ENCODE measurements around the gene CFAP45. TPM values are rescaled to one million over a fixed set of nuclear protein-coding genes. Genes with fewer than 3 reads are reported as not detected.

CFAP45 gene
- total and polyA plus RNA-seq, 2 donors from 2014 or later = 1.0 to 14.2 TPM

DNA sequence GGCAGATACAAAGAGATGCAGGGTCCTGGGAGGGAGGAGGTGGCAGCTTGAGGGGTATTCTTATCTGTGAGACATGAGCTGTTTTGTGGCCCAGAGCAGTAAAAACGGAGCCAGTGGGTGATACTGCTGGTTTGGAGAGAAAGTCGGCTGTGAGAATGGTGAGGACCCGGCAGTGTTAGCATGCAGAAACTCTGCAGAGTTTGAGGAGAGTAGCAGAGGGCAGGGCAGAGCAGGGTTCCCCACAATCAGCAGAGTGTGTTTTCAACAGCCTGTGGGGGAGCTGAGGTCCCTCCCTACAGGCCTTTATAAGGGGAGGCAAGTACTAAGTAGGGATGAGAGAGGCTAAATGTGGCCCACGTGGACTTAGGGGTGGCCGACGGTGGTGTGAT, 72.9 kb downstream of the CFAP45 start:
- H3K4me3 ChIP-seq (ENCODE audit: low read length in 3 of 3) = no peak overlapping the region
- H3K27me3 ChIP-seq (ENCODE audit: control insufficient read depth, insufficient read depth, low read length) = no peaks in the 10 kb centered on the region
- H3K27ac ChIP-seq (ENCODE audit: low read depth in 2 of 2, low read length in 2 of 2) = no peak overlapping the region
- H3K4me1 ChIP-seq (ENCODE audit: control insufficient read depth in 2 of 3, insufficient read depth in 2 of 3, low read depth in 1 of 3, low read length in 3 of 3) = peaks cover 0 to 2% (median 0%) of the 10 kb centered on the region in 3 donors
- H3K9me3 ChIP-seq (ENCODE audit: control insufficient read depth in 2 of 3, insufficient read depth in 1 of 3, low read length in 3 of 3) = no peaks in the 10 kb centered on the region
- no peak overlapping the region for H3K9ac ChIP-seq (ENCODE audit: low read length in 3 of 3)
- FAIRE-seq (no peak), DNase-seq (no peak)
- intact Hi-C loops (cut with DNase I) = no loop called here
- no peaks in the 10 kb centered on the region for H3K36me3 ChIP-seq (ENCODE audit: control insufficient read depth in 2 of 3, insufficient read depth in 3 of 3, low read length in 3 of 3)
- no peak for TF ChIP-seq CTCF (IDR thresholded peaks at IDR 0.05; ENCODE audit: borderline replicate concordance, extremely low read depth, insufficient read depth)

DNA sequence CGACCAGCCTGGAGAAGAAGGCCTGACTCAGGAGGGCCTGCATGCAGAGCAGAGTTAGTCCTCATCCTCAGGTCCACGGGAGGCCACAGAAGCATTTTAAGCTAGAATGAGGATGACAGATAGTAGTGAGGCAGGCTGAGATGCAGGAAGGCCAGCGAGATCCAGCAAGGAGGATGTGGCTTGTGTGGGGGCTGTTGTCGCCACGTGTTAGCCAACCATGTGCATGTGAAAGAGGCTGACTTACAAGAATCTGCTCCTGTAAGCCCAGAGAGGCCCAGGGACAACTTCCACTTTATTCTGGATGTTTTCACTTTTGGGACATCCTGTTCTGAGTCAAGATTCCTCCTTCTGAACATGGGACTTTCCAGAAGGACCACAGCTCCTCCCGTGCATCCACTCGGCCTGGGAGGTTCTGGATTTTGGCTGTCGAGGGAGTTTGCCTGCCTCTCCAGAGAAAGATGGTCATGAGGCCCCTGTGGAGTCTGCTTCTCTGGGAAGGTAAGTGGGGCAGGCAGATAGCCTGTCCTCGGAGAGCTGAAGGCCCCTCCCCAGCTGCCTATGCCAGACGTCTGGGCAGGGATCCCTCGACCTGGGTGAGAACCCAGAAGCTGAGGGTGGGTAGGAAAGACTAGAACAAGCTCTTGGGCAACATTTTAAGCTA, 73.4 kb downstream of the CFAP45 start, which contains the start of gene SLAMF8:
Gene SLAMF8, plus strand, starts transcription at position 433 of the 661 bp plus-strand sequence. Its CDS starts 26 bp downstream, at position 459.
- Histone ChIP-seq H3K27ac (ENCODE audit: low read depth in 2 of 2, low read length in 2 of 2) (no peak within 1 kb of the TSS), H3K4me1 (ENCODE audit: control insufficient read depth in 2 of 3, insufficient read depth in 2 of 3, low read depth in 1 of 3, low read length in 3 of 3) (peaks cover 0 to 2% (median 0%) of the 10 kb centered on the region in 3 donors), H3K27me3 (ENCODE audit: control insufficient read depth, insufficient read depth, low read length) (no peaks in the 10 kb centered on the region), H3K9ac (ENCODE audit: low read length in 3 of 3) (no peak within 1 kb of the TSS), H3K4me3 (ENCODE audit: low read length in 3 of 3) (no peak within 1 kb of the TSS), H3K9me3 (ENCODE audit: control insufficient read depth in 2 of 3, insufficient read depth in 1 of 3, low read length in 3 of 3) (no peaks in the 10 kb centered on the region), H3K36me3 (ENCODE audit: control insufficient read depth in 2 of 3, insufficient read depth in 3 of 3, low read length in 3 of 3) (no peaks in the 10 kb centered on the region)
- intact Hi-C loops (cut with DNase I) = no loop called here
- DNase-seq (no peak), FAIRE-seq (no peak)
- no peak for TF ChIP-seq CTCF (IDR thresholded peaks at IDR 0.05; ENCODE audit: borderline replicate concordance, extremely low read depth, insufficient read depth)

DNA sequence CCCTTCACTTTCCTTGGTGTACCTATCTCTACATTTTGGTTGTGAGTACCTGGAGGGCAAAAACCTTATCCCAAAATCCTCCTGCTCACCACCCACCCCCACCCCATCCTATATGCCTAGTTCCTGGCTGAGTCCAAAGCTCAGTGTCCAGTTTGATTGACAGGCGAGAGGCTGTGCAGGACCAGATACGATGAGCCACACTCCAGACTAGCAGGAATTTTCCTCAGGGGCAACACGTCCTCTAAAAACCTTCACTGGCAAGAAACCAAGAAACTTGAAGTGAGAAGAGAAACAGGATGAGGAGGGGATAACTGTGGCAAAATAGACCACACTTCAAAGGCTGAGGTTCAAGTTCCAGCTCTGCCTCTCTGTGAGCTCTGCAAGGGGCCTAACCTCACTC, 74.4 kb downstream of the CFAP45 start:
- no peaks in the 10 kb centered on the region for H3K36me3 ChIP-seq (ENCODE audit: control insufficient read depth in 2 of 3, insufficient read depth in 3 of 3, low read length in 3 of 3)
- H3K9me3 ChIP-seq (ENCODE audit: control insufficient read depth in 2 of 3, insufficient read depth in 1 of 3, low read length in 3 of 3) = no peaks in the 10 kb centered on the region
- H3K4me3 ChIP-seq (ENCODE audit: low read length in 3 of 3) = no peak overlapping the region
- no peaks in the 10 kb centered on the region for H3K27me3 ChIP-seq (ENCODE audit: control insufficient read depth, insufficient read depth, low read length)
- peaks cover 0 to 2% (median 0%) of the 10 kb centered on the region in 3 donors for H3K4me1 ChIP-seq (ENCODE audit: control insufficient read depth in 2 of 3, insufficient read depth in 2 of 3, low read depth in 1 of 3, low read length in 3 of 3)
- no peak for TF ChIP-seq CTCF (IDR thresholded peaks at IDR 0.05; ENCODE audit: borderline replicate concordance, extremely low read depth, insufficient read depth)
- no peak overlapping the region for H3K9ac ChIP-seq (ENCODE audit: low read length in 3 of 3)
- no peak overlapping the region for H3K27ac ChIP-seq (ENCODE audit: low read depth in 2 of 2, low read length in 2 of 2)
- intact Hi-C loops (cut with DNase I) = no loop called here
- no peak for FAIRE-seq
- no peak for DNase-seq

All from kidney (tissue), 14 donors.